Stimulated activated CD4-positive, alpha-beta T cell treated with anti-CD3 and anti-CD28 coated beads, TNF-alpha, amount 100 ng/mL, for 24 hours (primary cell): ENCODE data around the gene LCAT.
"Not testable (repeated sequence)": the region's sequence is repeated elsewhere in the genome, so short reads cannot be mapped to it uniquely, and the experiment has no call there.

Experiments
- DNase-seq, 3 experiments: peaks; one replicate each; pipeline ENCODE4 v3.0.0-alpha.2; 2020; ENCODE audit warnings: low read depth in 3 of 3

The LCAT gene

GRCh38 chr16:67943619-67944504 lies at the start of gene LCAT:
TSS of gene LCAT (minus strand) at chr16:67944120. CDS start at chr16:67944101, 19 bp downstream.
- DNase-seq: no peak

GRCh38 chr16:67993207-67994039 lies 49.5 kb upstream of the LCAT start:
- DNase-seq: peak; percentile 60 to 83 (median 62)

- DNase-seq: no peak
Observed at GRCh38 chr16:67992661-67993206, 48.8 kb upstream of the LCAT start.

- DNase-seq: no peak
Observed at GRCh38 chr16:67990018-67990386, 46.1 kb upstream of the LCAT start.

- no peak for DNase-seq
Observed at GRCh38 chr16:67989322-67990017, 45.5 kb upstream of the LCAT start.

GRCh38 chr16:67988675-67989074 lies 44.8 kb upstream of the LCAT start:
- DNase-seq: no peak

- no peak for DNase-seq
Observed at GRCh38 chr16:67987460-67988160, 43.7 kb upstream of the LCAT start.

- no peak for DNase-seq
Observed at GRCh38 chr16:67986949-67987348, 43.0 kb upstream of the LCAT start.

GRCh38 chr16:67982011-67982696 lies 38.2 kb upstream of the LCAT start:
- no peak for DNase-seq

GRCh38 chr16:67979955-67980678 lies 36.2 kb upstream of the LCAT start, which contains the start of gene DPEP3:
TSS of gene DPEP3 (minus strand) at chr16:67980499. CDS start at chr16:67980380, 119 bp downstream.
- DNase-seq: no peak

- DNase-seq: no peak
Observed at GRCh38 chr16:67977469-67978227, 33.7 kb upstream of the LCAT start.

- no peak for DNase-seq
Observed at GRCh38 chr16:67977005-67977404, 33.1 kb upstream of the LCAT start.

- DNase-seq: no peak
Observed at GRCh38 chr16:67976205-67976604, 32.3 kb upstream of the LCAT start.

- no peak for DNase-seq
Observed at GRCh38 chr16:67975321-67976105, 31.6 kb upstream of the LCAT start.

GRCh38 chr16:67972285-67972684 lies 28.4 kb upstream of the LCAT start:
- not testable (repeated sequence) for DNase-seq

GRCh38 chr16:67971111-67971510 lies 27.2 kb upstream of the LCAT start:
- DNase-seq: no peak

GRCh38 chr16:67969254-67970039 lies 25.5 kb upstream of the LCAT start:
- no peak for DNase-seq
